GM23248 (cell line): ENCODE measurements around the gene COX19.

ENCODE experiments used
- EZH2 ChIP-seq: fragments of 200-600 bp; sonication (generic); IDR thresholded peaks from 2 replicates; pipeline ENCODE4 v1.6.1; 2018; ENCODE audit warnings: antibody characterized with exemption, mild to moderate bottlenecking; ENCODE audit not compliant: insufficient read depth, poor library complexity, severe bottlenecking
- EZH2phosphoT487 ChIP-seq: fragments of 200-600 bp; sonication (generic); IDR thresholded peaks from 2 replicates; pipeline ENCODE4 v1.6.1; 2018; ENCODE audit warnings: antibody characterized with exemption, moderate library complexity, mild to moderate bottlenecking, low read depth; ENCODE audit not compliant: insufficient read depth

- TF ChIP-seq EZH2phosphoT487 (no peak), EZH2 (no peak)
Measured at GRCh38 chr7:1021366-1021765, 46.0 kb upstream of the COX19 start.
